ENCODE results near the gene PPP1R7. TPM values are rescaled to one million over a fixed set of nuclear protein-coding genes. Genes with fewer than 3 reads are reported as not detected.

Gene PPP1R7
- total RNA-seq, 2 experiments from 2014 or later, result 91.2 to 93.8 TPM

GRCh38 chr2:241183221-241183620 is 33.0 kb downstream of the PPP1R7 start:
- H3K27me3 Mint-ChIP-seq (ENCODE audit: low read depth), result no peaks in the 10 kb centered on the region
- DNase-seq, result no peak
- intact Hi-C loops (cut with micrococcal nuclease), result no loop called here
- no peak overlapping the region for H3K4me3 Mint-ChIP-seq
- peaks cover 15% of the 10 kb centered on the region for H3K36me3 Mint-ChIP-seq (ENCODE audit: low read depth)
- H3K4me1 Mint-ChIP-seq (ENCODE audit: low read depth), result peaks cover 8% of the 10 kb centered on the region
- CTCF ChIA-PET, result no interaction called here
- no peak overlapping the region for H3K27ac Mint-ChIP-seq
- no peaks in the 10 kb centered on the region for H3K9me3 Mint-ChIP-seq

DNA sequence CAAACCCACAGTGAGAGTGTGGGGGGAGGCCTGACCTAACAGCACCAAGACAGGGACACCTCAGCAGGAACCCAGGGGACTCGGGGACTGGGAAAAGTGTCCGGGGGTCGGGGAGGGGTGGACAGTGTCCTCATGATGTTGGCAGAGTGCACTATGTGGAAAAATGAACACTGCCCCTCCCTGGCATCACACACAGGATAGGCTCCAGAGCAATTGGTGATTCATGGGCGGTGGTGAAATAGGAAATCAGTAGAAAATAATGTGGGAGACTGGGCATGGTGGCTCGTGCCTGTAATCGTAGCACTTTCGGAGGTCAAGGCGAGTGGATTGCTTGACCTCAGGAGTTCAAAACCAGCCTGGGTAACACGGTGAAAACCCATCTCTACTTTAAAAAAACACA is 34.6 kb downstream of the PPP1R7 start:
- no peak overlapping the region for H3K27ac Mint-ChIP-seq
- H3K36me3 Mint-ChIP-seq (ENCODE audit: low read depth), result peaks cover 4% of the 10 kb centered on the region
- no peaks in the 10 kb centered on the region for H3K27me3 Mint-ChIP-seq (ENCODE audit: low read depth)
- DNase-seq, result no peak
- no peak overlapping the region for H3K4me3 Mint-ChIP-seq
- peaks cover under 1% of the 10 kb centered on the region for H3K4me1 Mint-ChIP-seq (ENCODE audit: low read depth)
- intact Hi-C loops (cut with micrococcal nuclease), result no loop called here
- CTCF ChIA-PET, result no interaction called here
- H3K9me3 Mint-ChIP-seq, result no peaks in the 10 kb centered on the region

- no peaks in the 10 kb centered on the region for H3K9me3 Mint-ChIP-seq
- H3K36me3 Mint-ChIP-seq (ENCODE audit: low read depth), result peaks cover 2% of the 10 kb centered on the region
- intact Hi-C loops (cut with micrococcal nuclease), result no loop called here
- H3K4me3 Mint-ChIP-seq, result no peak overlapping the region
- no peak for DNase-seq
- H3K27ac Mint-ChIP-seq, result no peak overlapping the region
- CTCF ChIA-PET, result no interaction called here
- H3K4me1 Mint-ChIP-seq (ENCODE audit: low read depth), result no peaks in the 10 kb centered on the region
- no peaks in the 10 kb centered on the region for H3K27me3 Mint-ChIP-seq (ENCODE audit: low read depth)
Observed at GRCh38 chr2:241185961-241186360, 35.7 kb downstream of the PPP1R7 start.

DNA sequence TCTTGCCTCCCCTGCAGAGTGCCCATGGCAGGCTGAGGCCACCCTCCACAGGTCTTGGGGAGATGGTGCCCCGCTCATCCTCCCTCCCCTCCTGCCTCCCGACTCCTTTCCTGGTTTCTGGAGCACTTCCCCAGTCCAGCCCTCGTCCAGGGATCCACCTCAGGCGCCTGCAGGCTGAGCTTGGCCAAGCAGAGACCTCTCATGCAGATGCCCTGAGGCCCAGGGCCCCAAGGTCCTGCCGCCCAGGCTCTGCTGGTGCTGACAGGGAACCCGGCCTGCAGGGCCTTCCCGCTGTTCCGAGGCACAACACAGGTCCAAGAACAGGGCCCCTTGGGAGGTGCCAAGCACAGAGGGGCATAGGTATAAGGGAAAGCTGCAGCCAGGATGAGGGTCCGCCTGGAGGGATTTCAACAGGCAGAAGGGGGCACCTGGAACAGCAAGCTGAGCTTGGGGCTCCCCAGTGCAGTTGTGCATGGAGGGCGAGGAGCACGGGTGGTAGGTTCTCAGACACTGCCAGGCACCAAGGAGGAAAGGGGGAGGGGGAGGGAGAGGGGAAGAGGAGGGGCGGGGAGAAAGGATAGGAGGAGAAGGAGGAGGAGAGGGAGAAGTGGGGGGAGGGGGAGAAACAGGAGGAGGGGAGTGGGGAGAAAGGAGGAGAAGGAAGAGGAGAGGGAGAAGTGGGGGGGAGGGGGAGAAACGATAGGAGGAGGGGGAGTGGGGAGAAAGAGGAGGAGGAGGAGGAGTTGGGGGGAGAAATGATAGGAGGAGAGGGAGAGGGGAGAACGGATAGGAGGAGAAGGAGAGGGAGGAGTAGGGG is 37.0 kb downstream of the PPP1R7 start:
- DNase-seq, result no peak
- Mint-ChIP-seq H3K4me1 (ENCODE audit: low read depth) (no peaks in the 10 kb centered on the region), H3K27me3 (ENCODE audit: low read depth) (no peaks in the 10 kb centered on the region), H3K36me3 (ENCODE audit: low read depth) (peaks cover 2% of the 10 kb centered on the region), H3K9me3 (no peaks in the 10 kb centered on the region), H3K4me3 (no peak overlapping the region), H3K27ac (no peak overlapping the region)
- intact Hi-C loops (cut with micrococcal nuclease), result no loop called here
- CTCF ChIA-PET, result no interaction called here

DNA sequence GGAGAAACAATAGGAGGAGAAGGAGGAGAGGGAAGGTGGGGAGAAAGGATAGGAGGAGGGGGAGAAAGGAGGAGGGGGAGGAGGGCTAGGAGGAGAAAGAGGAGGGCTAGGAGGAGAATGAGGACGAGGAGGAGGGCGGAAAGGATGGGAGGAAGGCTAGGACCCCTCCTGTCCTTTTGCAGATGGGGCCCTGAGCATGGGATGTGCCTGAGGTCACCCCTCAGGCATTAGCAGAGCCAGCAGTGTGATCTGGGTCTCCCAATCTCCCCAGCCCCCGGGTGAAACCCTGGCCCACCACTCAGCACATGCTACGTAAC is 37.6 kb downstream of the PPP1R7 start:
- H3K9me3 Mint-ChIP-seq, result no peaks in the 10 kb centered on the region
- H3K27ac Mint-ChIP-seq, result no peak overlapping the region
- no peak overlapping the region for H3K4me3 Mint-ChIP-seq
- CTCF ChIA-PET, result no interaction called here
- H3K4me1 Mint-ChIP-seq (ENCODE audit: low read depth), result no peaks in the 10 kb centered on the region
- H3K36me3 Mint-ChIP-seq (ENCODE audit: low read depth), result peaks cover 2% of the 10 kb centered on the region
- no peak for DNase-seq
- intact Hi-C loops (cut with micrococcal nuclease), result no loop called here
- H3K27me3 Mint-ChIP-seq (ENCODE audit: low read depth), result no peaks in the 10 kb centered on the region

DNA sequence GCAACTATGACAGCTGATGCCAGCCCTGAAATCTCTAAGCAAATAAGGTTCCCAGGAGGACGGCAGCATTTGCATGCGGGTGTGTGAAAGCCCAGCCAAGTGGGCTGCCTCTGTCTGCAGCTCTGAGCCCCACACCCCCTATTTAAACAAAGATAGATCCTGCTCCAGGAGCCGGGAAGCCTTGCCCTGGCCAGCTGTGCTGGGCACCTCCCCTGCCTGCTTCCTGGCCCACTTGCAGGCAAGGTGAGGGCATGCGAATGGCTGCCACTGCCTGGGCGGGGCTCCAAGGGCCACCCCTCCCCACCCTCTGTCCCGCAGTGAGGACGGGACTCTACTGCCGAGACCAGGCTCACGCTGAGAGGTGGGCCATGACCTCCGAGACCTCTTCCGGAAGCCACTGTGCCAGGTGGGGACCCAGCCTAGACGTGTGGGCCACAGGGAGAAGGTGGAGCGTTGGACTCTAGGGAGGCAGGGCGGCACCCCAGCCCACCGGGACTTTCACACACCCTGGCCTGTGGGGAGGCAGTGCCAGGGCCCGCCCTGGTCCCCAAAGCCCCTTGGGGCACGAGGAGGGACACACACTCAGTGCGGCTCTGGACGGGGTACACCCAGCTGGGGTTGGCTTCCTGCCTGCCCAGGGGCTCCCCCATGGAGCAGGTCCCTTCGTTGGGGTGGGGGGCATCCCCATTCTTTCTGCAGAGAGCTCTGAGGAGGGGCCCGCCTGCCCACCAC is 38.3 kb downstream of the PPP1R7 start, which contains the start of gene ANO7:
Gene ANO7, plus strand, starts transcription at position 317 of the 732 bp plus-strand sequence. CDS start 1,387 bp downstream, outside the sequence.
- no peak for DNase-seq
- Mint-ChIP-seq H3K36me3 (ENCODE audit: low read depth) (peaks cover 2% of the 10 kb centered on the region), H3K4me1 (ENCODE audit: low read depth) (no peaks in the 10 kb centered on the region), H3K4me3 (no peak within 1 kb of the TSS), H3K9me3 (no peaks in the 10 kb centered on the region), H3K27me3 (ENCODE audit: low read depth) (no peaks in the 10 kb centered on the region), H3K27ac (no peak within 1 kb of the TSS)
- intact Hi-C loops (cut with micrococcal nuclease), result no loop called here
- CTCF ChIA-PET, result no interaction called here

- Mint-ChIP-seq H3K27me3 (ENCODE audit: low read depth) (no peaks in the 10 kb centered on the region), H3K36me3 (ENCODE audit: low read depth) (no peaks in the 10 kb centered on the region), H3K9me3 (no peaks in the 10 kb centered on the region), H3K27ac (no peak overlapping the region), H3K4me1 (ENCODE audit: low read depth) (no peaks in the 10 kb centered on the region), H3K4me3 (no peak overlapping the region)
- CTCF ChIA-PET, result no interaction called here
- no peak for DNase-seq
- intact Hi-C loops (cut with micrococcal nuclease), result no loop called here
Observed at GRCh38 chr2:241189093-241189855, 39.0 kb downstream of the PPP1R7 start.

DNA sequence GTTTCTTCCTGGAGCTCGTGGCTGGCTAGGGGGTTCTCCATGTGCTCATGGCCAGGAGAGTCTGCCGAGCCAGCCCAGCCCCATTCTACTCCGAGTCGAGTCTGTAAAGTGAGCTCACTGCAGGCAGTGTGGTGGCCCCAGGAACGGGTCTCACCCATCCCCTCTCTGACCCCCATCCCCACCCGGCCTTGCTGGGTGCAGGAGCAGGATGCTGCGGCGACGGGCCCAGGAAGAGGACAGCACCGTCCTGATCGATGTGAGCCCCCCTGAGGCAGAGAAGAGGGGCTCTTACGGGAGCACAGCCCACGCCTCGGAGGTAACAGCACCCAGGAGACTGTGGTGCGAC is 39.6 kb downstream of the PPP1R7 start:
- Mint-ChIP-seq H3K27me3 (ENCODE audit: low read depth) (no peaks in the 10 kb centered on the region), H3K27ac (no peak overlapping the region), H3K4me1 (ENCODE audit: low read depth) (no peaks in the 10 kb centered on the region), H3K36me3 (ENCODE audit: low read depth) (no peaks in the 10 kb centered on the region), H3K9me3 (no peaks in the 10 kb centered on the region), H3K4me3 (no peak overlapping the region)
- DNase-seq, result no peak
- intact Hi-C loops (cut with micrococcal nuclease), result no loop called here
- CTCF ChIA-PET, result no interaction called here

DNA sequence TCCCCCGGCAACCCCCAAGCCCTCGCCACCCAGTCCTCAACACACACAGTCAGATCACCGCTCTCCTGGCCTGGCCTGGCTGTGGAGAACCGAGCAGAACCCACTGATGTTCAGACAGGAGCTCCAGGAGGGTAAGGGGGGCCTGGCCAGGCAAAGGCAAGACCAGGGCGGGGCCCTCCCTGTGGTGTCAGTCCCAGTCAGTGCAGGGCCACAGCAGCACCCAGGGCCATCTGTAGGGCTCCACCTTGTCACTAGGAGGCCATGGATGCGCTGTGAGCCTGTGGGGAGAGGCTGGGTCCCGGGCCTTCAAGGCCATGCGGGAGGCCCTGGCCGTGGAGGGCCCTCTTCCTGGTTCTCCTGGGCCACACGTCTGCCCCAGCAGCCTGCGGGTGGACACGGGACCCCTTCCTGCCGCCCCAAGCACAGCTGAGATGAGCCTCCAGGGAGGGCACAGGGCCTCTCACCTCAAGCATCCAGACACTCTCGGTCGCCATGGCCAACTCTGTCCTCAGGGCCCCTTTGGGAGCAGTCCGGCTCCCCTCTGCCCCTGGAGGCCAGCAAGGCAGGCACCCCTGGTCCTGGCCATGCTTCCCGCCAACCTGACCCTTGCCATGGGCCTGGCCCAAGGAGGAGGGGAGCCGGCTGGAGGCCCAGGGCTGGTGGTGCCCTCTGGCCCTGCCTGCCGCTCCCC is 40.2 kb downstream of the PPP1R7 start:
- Mint-ChIP-seq H3K9me3 (no peaks in the 10 kb centered on the region), H3K27ac (no peak overlapping the region), H3K4me3 (no peak overlapping the region), H3K36me3 (ENCODE audit: low read depth) (no peaks in the 10 kb centered on the region), H3K27me3 (ENCODE audit: low read depth) (no peaks in the 10 kb centered on the region), H3K4me1 (ENCODE audit: low read depth) (no peaks in the 10 kb centered on the region)
- CTCF ChIA-PET, result no interaction called here
- no peak for DNase-seq
- intact Hi-C loops (cut with micrococcal nuclease), result no loop called here

DNA sequence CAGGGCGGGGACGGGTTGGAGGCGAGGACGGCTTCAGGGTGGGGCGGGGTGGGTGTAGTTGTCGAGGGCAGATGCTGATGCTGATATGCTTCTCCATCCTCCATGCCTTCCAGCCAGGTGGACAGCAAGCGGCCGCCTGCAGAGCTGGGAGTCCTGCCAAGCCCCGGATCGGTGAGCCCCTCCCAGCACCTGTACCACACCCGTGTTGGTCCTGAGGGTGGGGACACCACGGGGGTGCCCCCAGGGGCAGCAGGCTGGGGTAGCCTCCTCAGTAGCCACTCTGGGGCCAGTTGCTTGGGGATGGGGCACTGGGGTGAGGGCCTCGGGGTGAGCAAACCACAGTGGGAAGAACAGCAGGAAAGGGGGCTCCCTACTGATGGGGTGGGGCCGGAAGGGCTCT is 40.8 kb downstream of the PPP1R7 start:
- no peak overlapping the region for H3K27ac Mint-ChIP-seq
- intact Hi-C loops (cut with micrococcal nuclease), result no loop called here
- DNase-seq, result no peak
- no peaks in the 10 kb centered on the region for H3K4me1 Mint-ChIP-seq (ENCODE audit: low read depth)
- H3K9me3 Mint-ChIP-seq, result no peaks in the 10 kb centered on the region
- H3K36me3 Mint-ChIP-seq (ENCODE audit: low read depth), result no peaks in the 10 kb centered on the region
- H3K4me3 Mint-ChIP-seq, result no peak overlapping the region
- H3K27me3 Mint-ChIP-seq (ENCODE audit: low read depth), result no peaks in the 10 kb centered on the region
- CTCF ChIA-PET, result no interaction called here

- Mint-ChIP-seq H3K4me3 (no peak overlapping the region), H3K9me3 (no peaks in the 10 kb centered on the region), H3K27ac (no peak overlapping the region), H3K36me3 (ENCODE audit: low read depth) (no peaks in the 10 kb centered on the region), H3K4me1 (ENCODE audit: low read depth) (no peaks in the 10 kb centered on the region), H3K27me3 (ENCODE audit: low read depth) (no peaks in the 10 kb centered on the region)
- DNase-seq, result no peak
- CTCF ChIA-PET, result no interaction called here
- intact Hi-C loops (cut with micrococcal nuclease), result no loop called here
Observed at GRCh38 chr2:241193271-241193670, 43.0 kb downstream of the PPP1R7 start.

DNA sequence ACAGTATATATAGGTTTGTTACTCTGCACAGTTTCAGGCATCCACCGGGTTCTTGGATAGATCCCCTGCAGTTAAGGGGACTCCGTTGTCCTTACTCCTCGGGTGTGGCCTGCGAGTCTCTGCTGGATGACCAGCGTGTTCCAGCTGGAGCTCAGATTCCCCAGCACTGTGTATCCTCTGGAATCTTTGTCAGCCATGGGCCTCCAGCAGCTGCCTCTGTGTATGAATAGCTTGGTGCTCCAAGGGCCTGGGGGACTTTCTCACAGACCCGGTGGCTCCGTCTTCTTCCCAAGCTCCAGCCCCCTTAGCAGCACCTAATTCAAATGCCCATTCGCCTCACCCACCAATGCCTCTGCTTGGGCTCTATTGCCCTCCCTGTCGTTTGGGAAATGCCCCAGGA is 44.5 kb downstream of the PPP1R7 start:
- H3K4me1 Mint-ChIP-seq (ENCODE audit: low read depth), result no peaks in the 10 kb centered on the region
- intact Hi-C loops (cut with micrococcal nuclease), result no loop called here
- no peak for DNase-seq
- H3K36me3 Mint-ChIP-seq (ENCODE audit: low read depth), result no peaks in the 10 kb centered on the region
- CTCF ChIA-PET, result no interaction called here
- H3K27me3 Mint-ChIP-seq (ENCODE audit: low read depth), result no peaks in the 10 kb centered on the region
- no peak overlapping the region for H3K27ac Mint-ChIP-seq
- H3K9me3 Mint-ChIP-seq, result no peaks in the 10 kb centered on the region
- no peak overlapping the region for H3K4me3 Mint-ChIP-seq
